HG03025 (cell line): ENCODE data around the gene LYPD5.

Experiments used
- ATAC-seq: cut with Tn5 transposase; IDR thresholded peaks from one replicate; pipeline ENCODE4 v1.9.1; 2021; ENCODE audit warnings: mild to moderate bottlenecking, moderate library complexity; ENCODE audit not compliant: unreplicated experiment, low FRiP score

LYPD5 gene

GRCh38 chr19:43755256-43755801 is 46.9 kb downstream of the LYPD5 start:
- peak; percentile 24 for ATAC-seq

- ATAC-seq, result peak; percentile 51
Measured at GRCh38 chr19:43754503-43755255, 47.6 kb downstream of the LYPD5 start, which contains the start of gene SMG9. SMG9 (minus strand) TSS chr19:43754962; CDS start chr19:43750741, 4,221 bp downstream.

GRCh38 chr19:43754253-43754502 is 48.1 kb downstream of the LYPD5 start:
- no peak for ATAC-seq

- ATAC-seq, result no peak
Measured at GRCh38 chr19:43752287-43752875, 49.9 kb downstream of the LYPD5 start.

GRCh38 chr19:43751466-43752220 is 50.6 kb downstream of the LYPD5 start:
- ATAC-seq, result no peak

GRCh38 chr19:43749898-43750297 is 52.3 kb downstream of the LYPD5 start:
- ATAC-seq, result no peak

- no peak for ATAC-seq
Measured at GRCh38 chr19:43749152-43749551, 53.1 kb downstream of the LYPD5 start.

DNA sequence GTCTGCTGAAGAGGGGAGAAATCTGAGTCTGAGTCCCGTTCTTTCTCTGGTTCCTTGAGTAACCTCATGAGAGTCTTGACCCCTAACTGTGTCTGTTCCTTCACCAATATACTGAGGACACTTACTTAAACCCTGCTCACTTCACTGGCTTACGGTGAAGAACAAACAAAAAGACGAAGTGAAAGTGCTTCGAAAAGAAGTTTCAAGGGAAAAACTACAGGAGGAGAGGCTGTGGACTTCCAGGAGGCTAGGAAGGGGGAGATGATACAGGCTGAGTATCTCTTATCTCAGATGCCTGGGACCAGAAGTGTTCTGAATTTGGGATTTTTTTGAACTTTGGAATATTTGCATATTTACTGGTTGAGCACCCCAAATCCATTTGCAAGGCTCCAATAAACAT is 53.6 kb downstream of the LYPD5 start:
- ATAC-seq, result no peak

DNA sequence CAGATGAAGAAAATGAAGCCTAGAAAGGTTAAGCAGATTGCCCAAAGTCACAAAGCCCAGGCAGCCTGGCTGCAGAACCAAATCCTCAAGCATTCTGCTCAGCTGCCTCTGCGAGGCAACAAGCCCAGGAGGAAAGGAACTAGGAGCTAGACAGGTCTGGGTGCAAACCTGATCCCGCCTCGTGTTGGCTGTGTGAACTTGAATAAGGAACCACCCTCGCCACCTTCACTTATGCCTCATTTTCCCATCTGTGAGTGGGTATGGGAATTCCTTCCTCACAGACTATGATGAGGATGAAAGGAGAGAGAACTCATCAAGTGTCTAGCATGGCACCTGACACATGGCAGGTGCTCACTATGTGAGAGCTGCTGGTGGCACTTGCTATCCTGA is 54.0 kb downstream of the LYPD5 start:
- ATAC-seq, result no peak

- ATAC-seq, result no peak
Measured at GRCh38 chr19:43747557-43748204, 54.6 kb downstream of the LYPD5 start.
